GM21619 (cell line): ENCODE data around the gene NANOS2.
"Not testable (repeated sequence)": the region's sequence is repeated elsewhere in the genome, so short reads cannot be mapped to it uniquely, and the experiment has no call there.

Experiments used
- ATAC-seq: cut with Tn5 transposase; IDR thresholded peaks from one replicate; pipeline ENCODE4 v1.9.1; 2021; ENCODE audit not compliant: unreplicated experiment

Gene NANOS2

DNA sequence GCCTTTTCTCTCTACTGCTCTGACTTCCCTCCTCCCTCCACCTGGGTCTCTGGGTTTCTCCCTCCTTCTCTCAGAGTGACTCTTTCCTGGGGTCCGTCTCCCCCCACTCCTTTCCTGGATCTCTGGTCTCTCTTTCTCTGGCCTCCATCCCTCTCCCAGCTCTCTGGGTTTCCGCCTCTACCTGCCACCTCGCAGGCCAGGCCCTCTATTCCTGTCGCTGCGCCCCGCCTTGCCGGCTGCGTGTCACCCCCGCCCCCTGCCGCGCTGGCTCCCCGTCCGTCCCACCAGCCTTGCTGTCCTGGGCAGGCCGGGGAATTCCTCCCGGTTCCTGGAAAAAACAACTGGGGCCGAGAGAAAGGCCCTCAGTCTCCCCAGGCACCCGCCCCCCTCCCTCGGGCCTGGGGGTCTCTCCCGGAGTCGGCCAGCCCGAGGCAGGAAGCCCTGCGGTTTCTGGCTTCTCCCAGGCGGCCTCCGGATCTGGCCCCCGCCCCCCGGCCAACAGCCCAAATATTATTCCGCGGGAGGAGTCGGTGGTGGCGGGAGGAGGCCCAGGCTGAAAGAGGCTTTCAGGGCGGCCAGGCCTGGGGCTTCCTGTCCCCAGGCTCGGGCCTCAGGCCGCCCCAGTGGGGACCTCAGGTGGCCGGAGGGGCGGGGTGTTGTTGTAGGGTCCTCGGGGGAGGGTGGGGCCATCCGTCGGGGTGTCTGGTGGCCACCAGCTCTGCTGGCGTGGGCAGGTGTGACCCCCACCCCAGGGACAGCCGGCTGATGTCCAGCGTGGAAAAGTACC, 38.0 kb downstream of the NANOS2 start:
- no peak for ATAC-seq

DNA sequence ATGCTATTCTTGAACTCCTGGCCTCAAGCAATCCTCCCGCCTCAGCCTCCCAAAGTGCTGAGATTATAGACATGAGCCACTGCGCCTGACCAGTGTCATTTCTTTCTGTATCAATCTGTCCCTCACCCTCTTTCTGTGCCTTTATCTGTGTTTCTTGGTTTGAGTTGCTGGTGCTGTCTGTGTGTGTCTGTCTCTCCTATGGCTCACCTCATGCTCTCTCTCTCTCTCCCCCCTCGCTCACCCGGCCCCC, 38.5 kb downstream of the NANOS2 start:
- ATAC-seq: no peak

DNA sequence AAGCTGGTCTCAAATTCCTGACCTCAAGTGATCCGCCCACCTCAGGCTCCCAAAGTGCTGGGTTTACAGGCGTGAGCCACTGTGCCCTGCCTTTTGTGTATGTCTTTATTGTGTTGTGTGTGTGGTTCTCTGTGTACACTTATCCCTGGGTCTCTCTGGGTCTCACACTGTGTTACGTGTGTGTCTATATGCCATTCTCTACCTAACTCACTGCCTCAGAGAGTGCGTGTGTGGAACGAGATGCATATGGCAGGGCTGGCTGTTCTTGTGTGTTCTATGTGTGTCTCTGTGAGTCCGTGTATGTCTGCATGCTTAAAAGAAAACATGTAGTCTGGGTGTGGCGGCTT, 40.0 kb downstream of the NANOS2 start:
- no peak for ATAC-seq

DNA sequence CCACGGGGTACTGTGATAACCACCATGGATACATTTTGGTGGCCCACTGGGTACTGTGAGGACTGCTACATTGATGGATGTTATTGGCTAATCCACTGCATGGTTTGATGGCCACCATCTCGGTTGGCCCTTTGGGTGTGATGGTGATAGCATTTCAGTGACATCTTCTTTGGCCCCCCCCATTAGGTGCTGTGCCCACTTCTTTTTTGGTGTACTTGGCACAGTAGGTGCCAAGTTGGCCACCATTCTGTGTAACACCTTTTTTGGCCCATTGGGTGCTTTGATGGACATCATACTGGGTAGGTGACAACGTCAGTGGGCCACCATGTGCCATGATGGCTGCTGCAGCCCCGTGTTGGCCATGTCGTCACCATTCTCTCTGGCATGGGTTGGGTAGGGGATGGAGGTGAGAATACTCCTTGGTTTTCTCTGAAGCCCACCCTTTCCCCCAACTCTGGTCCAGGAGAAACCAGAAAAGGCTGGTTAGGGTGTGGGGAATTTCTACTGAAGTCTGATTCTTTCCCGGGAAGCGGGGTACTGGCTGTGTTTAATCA, 41.3 kb downstream of the NANOS2 start:
- ATAC-seq: no peak

DNA sequence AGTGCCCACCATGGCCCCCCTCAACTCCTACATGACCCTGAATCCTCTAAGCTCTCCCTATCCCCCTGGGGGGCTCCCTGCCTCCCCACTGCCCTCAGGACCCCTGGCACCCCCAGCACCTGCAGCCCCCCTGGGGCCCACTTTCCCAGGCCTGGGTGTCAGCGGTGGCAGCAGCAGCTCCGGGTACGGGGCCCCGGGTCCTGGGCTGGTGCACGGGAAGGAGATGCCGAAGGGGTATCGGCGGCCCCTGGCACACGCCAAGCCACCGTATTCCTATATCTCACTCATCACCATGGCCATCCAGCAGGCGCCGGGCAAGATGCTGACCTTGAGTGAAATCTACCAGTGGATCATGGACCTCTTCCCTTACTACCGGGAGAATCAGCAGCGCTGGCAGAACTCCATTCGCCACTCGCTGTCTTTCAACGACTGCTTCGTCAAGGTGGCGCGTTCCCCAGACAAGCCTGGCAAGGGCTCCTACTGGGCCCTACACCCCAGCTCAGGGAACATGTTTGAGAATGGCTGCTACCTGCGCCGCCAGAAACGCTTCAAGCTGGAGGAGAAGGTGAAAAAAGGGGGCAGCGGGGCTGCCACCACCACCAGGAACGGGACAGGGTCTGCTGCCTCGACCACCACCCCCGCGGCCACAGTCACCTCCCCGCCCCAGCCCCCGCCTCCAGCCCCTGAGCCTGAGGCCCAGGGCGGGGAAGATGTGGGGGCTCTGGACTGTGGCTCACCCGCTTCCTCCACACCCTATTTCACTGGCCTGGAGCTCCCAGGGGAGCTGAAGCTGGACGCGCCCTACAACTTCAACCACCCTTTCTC, 42.3 kb downstream of the NANOS2 start:
- ATAC-seq: no peak

DNA sequence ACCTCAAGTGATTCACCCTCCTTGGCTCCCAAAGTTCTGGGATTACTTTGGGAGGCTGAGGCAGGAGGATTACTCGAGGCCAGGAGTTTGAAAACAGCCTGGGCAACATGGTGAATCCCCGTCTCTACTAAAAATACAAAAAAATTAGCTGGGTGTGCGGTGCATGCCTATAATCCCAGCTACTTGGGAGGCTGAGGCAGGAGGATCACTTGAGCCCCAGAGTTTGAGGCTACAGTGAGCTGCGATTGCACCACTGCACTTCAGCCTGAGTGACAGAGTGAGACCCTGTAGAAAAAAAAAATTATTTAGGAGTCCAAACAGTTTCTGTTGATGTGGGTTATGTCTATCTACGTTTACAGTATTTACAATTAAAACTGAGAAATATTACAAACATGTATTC, 43.8 kb downstream of the NANOS2 start:
- no peak for ATAC-seq

DNA sequence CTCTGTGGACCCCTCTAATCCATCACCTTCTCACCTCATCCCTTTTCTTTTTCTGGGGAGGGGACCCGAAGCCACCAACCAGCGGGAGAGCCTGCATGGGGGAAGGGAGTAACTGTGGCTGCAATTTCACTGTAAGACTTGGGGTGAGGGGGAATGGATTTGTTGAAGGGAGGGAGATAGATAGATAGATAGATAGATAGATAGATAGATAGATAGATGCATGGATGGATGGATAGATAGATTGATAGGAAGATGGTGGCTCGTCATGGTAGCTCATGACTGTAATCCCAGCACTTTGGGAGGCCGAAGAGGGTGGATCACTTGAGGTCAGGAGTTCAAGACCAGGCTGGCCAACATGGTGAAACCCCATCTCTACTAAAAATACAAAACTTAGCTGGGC, 47.3 kb downstream of the NANOS2 start:
- not testable (repeated sequence) for ATAC-seq

DNA sequence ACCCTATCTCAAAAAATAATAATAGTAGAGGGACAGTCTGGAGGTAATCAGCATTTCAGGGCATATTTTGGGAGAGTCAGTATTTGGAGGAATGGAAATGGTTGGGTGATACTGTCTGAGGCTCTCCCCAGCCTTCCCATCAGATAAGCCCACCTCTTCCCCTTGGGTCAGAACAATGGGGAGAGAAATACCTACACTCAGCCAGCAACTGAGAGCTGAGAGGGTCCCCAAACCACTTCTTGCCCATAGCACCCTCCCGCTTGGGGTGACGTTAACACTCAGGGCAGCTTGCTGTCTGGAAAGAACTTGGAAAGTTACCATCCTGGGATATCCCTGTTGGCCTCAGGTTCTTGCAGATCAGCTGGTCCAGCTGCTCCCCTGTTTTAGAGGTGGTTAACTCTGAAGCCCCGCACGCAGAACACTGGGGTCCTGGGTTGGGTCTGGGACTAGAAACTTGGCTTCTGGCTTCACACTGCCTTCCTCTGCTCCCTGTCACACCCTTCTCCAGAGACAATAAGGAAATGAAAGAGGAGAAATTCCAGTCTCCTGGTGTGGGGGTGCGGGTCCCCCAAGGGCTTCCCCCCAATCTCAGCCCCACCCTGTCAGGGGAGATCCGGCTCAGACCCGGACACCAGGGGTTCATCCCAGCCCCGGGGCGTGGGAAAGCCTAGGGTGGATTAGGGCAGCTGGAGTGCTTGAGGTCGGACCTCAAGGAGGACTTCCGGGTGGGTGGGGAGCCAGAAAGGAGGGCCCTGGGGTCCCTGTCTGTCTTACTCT, 48.0 kb downstream of the NANOS2 start:
- no peak for ATAC-seq

DNA sequence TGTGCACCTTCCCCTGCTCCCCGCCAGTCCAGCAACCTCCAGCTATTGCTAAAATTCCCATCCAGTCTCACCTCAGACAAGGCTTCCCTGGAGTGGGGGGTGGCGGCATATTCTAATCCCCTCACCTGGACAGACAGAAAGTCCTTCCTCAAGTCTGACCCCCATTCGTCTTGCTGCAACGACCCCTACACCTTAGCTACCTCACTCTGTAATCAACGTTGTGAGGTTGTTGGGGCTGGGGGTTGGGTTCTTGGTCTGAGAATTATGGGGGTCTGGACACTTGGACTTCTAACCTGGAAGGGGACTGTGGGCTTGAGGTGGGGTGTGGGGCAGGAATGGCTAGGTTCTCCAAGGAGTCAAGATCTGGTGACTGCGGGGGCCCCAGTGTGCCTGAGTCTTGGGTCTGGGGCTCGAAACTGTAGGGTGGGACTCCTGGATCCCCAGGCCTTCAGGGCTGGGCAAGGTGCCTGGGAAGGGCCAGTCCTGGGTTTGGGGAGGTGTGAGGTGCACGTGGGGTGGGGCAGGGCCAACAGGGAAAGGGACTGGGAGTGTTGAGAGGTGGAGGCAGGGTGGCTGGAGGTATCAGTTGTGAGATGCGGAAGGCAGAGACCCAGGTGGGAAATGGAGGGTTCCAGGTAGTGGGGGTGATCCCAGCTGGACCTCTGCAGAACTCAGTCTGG, 49.2 kb downstream of the NANOS2 start:
- ATAC-seq: no peak

DNA sequence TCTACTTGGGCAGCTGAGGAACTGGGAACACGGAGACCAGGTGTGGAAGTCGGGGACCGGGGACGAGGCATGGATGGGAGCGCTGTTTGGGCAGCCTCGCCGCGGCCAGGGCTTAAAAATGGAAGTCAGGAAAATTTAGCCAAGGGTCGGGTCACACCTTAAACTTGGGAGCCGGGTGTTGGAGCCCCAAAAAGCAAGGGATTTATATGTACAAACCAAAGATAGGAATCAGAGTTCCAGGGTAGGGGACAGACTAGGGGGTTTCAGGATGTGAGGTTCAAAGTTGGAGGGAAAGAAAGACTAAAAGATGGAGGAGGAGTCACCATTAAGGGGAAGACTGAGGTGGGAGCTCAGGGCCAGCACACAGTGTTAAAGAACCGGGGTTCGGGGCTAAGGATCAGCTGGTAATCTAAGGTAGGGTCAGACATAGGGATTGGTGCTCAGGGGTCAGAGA, 49.9 kb downstream of the NANOS2 start:
- ATAC-seq: no peak

DNA sequence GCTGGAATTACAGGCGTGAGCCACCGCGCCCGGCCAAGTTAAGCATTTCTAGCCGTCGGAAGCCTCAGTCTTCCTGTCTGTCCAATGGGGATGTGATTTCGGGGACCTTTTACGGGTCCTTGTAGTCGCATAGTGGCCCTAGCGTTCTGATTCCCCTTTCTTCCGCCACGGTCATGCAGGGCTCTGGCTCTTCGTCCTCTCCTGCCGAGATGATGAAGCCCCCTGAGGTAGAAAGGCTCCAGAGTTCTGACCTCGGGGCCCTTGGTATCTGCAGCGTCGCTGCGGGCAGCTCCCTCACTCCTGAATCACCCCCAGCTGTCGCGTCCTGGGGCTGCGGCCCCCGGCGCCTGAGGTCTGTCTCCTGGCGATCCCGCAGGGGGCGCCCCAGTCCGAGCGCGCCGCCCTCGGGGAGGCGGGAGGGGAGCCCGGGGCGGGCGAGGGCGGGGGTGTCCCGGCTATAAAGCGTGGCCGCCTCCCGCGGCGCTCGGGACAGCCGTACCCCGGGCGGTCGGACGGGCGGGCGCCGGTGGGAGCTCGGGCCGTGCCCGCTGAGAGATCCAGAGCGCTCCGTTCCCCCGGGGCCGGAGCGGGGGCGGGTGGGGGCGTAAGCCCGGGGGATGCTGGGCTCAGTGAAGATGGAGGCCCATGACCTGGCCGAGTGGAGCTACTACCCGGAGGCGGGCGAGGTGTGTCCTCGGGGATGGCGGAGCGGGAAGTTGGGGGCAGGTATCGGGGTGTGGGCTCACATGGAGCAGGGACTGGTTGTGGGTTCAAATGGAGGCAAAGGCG, 50.5 kb downstream of the NANOS2 start, which contains the start of gene FOXA3:
TSS of gene FOXA3 (plus strand) at position 487 of the 789 bp plus-strand sequence. CDS start at position 618, 131 bp downstream.
- peak; percentile 29 for ATAC-seq

DNA sequence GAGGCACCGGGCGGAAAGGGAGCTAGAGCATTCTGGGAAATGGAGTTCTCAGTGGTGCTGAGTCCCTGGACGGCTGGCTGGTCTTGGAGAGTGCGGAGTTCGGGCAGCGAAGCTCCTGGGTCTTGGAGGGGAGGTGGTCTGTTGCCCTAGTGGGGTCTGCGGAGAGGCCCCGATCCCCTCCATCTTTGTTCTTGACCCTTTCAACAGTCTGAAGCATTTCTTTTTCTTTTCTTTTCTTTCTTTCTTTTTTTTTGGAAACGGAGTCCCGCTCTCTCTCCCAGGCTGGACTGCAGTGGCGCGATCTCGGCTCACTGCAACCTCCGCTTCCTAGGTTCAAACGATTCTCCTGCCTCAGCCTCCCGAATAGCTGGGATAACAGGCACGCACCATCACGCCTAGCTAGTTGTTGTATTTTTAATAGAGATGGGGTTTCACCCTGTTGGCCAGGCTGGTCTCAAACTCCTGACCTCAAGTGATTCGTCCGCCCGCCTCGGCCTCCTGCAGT, 51.2 kb downstream of the NANOS2 start:
- ATAC-seq: no peak
